ENCODE data around the gene DIAPH3. TPM values are rescaled to one million over a fixed set of nuclear protein-coding genes. Genes with fewer than 3 reads are reported as not detected.

DIAPH3 gene
- total and polyA plus RNA-seq, 2 of the 8 experiments (the other 6 are each of a cell fraction or from before 2014, with no cell fraction given) = 8.0 to 30.8 TPM

DNA sequence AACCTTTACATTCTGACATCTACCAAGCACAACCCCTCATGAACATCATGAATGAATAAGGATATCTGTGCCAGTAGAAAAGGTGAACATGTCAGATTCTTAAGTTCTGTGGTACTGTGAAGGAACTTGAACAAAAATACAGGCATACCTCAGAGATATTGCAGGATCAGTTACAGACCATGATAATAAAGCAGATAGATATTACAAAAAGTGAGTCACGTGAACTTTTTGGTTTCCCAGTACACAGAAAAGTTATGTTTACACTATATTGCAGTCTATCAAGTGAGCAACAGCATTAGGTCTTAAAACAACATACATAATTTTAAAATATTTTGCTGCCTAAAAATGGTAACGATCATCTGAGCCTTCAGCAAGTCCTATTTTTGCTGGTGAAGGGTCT lies 101.2 kb downstream of the DIAPH3 start (continued):
- TF ChIP-seq, protein P1, sequence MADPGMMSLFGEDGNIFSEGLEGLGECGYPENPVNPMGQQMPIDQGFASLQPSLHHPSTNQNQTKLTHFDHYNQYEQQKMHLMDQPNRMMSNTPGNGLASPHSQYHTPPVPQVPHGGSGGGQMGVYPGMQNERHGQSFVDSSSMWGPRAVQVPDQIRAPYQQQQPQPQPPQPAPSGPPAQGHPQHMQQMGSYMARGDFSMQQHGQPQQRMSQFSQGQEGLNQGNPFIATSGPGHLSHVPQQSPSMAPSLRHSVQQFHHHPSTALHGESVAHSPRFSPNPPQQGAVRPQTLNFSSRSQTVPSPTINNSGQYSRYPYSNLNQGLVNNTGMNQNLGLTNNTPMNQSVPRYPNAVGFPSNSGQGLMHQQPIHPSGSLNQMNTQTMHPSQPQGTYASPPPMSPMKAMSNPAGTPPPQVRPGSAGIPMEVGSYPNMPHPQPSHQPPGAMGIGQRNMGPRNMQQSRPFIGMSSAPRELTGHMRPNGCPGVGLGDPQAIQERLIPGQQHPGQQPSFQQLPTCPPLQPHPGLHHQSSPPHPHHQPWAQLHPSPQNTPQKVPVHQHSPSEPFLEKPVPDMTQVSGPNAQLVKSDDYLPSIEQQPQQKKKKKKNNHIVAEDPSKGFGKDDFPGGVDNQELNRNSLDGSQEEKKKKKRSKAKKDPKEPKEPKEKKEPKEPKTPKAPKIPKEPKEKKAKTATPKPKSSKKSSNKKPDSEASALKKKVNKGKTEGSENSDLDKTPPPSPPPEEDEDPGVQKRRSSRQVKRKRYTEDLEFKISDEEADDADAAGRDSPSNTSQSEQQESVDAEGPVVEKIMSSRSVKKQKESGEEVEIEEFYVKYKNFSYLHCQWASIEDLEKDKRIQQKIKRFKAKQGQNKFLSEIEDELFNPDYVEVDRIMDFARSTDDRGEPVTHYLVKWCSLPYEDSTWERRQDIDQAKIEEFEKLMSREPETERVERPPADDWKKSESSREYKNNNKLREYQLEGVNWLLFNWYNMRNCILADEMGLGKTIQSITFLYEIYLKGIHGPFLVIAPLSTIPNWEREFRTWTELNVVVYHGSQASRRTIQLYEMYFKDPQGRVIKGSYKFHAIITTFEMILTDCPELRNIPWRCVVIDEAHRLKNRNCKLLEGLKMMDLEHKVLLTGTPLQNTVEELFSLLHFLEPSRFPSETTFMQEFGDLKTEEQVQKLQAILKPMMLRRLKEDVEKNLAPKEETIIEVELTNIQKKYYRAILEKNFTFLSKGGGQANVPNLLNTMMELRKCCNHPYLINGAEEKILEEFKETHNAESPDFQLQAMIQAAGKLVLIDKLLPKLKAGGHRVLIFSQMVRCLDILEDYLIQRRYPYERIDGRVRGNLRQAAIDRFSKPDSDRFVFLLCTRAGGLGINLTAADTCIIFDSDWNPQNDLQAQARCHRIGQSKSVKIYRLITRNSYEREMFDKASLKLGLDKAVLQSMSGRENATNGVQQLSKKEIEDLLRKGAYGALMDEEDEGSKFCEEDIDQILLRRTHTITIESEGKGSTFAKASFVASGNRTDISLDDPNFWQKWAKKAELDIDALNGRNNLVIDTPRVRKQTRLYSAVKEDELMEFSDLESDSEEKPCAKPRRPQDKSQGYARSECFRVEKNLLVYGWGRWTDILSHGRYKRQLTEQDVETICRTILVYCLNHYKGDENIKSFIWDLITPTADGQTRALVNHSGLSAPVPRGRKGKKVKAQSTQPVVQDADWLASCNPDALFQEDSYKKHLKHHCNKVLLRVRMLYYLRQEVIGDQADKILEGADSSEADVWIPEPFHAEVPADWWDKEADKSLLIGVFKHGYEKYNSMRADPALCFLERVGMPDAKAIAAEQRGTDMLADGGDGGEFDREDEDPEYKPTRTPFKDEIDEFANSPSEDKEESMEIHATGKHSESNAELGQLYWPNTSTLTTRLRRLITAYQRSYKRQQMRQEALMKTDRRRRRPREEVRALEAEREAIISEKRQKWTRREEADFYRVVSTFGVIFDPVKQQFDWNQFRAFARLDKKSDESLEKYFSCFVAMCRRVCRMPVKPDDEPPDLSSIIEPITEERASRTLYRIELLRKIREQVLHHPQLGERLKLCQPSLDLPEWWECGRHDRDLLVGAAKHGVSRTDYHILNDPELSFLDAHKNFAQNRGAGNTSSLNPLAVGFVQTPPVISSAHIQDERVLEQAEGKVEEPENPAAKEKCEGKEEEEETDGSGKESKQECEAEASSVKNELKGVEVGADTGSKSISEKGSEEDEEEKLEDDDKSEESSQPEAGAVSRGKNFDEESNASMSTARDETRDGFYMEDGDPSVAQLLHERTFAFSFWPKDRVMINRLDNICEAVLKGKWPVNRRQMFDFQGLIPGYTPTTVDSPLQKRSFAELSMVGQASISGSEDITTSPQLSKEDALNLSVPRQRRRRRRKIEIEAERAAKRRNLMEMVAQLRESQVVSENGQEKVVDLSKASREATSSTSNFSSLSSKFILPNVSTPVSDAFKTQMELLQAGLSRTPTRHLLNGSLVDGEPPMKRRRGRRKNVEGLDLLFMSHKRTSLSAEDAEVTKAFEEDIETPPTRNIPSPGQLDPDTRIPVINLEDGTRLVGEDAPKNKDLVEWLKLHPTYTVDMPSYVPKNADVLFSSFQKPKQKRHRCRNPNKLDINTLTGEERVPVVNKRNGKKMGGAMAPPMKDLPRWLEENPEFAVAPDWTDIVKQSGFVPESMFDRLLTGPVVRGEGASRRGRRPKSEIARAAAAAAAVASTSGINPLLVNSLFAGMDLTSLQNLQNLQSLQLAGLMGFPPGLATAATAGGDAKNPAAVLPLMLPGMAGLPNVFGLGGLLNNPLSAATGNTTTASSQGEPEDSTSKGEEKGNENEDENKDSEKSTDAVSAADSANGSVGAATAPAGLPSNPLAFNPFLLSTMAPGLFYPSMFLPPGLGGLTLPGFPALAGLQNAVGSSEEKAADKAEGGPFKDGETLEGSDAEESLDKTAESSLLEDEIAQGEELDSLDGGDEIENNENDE (IDR thresholded peaks at IDR 0.05; ENCODE audit: insufficient replicate concordance, low read length) = no peak
- TF ChIP-seq RXRA (IDR thresholded peaks at IDR 0.05; ENCODE audit: insufficient read depth, low read depth, low read length) = no peak
- no peak for TF ChIP-seq CBX8 (IDR thresholded peaks at IDR 0.05; ENCODE audit: borderline replicate concordance, low read depth, low read length)
- TF ChIP-seq, protein P2, sequence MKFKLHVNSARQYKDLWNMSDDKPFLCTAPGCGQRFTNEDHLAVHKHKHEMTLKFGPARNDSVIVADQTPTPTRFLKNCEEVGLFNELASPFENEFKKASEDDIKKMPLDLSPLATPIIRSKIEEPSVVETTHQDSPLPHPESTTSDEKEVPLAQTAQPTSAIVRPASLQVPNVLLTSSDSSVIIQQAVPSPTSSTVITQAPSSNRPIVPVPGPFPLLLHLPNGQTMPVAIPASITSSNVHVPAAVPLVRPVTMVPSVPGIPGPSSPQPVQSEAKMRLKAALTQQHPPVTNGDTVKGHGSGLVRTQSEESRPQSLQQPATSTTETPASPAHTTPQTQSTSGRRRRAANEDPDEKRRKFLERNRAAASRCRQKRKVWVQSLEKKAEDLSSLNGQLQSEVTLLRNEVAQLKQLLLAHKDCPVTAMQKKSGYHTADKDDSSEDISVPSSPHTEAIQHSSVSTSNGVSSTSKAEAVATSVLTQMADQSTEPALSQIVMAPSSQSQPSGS (IDR thresholded peaks at IDR 0.05; ENCODE audit: low read length) = no peak
- TF ChIP-seq JUN (IDR thresholded peaks at IDR 0.05; ENCODE audit: low read depth, low read length) = no peak
- no peak for TF ChIP-seq GTF2F1 (IDR thresholded peaks at IDR 0.05; ENCODE audit: borderline replicate concordance, low read depth, low read length)
- no peak for TF ChIP-seq CEBPB (IDR thresholded peaks at IDR 0.05; ENCODE audit: low read depth, low read length)
- TF ChIP-seq TCF12 (IDR thresholded peaks at IDR 0.05; ENCODE audit: low read depth, low read length) = no peak
- TF ChIP-seq EP300 (IDR thresholded peaks at IDR 0.05; ENCODE audit: borderline replicate concordance in 1 of 2, low read depth in 2 of 2, low read length in 2 of 2) = no peak

Data from H1 (cell line).